GM12872 (cell line): ENCODE measurements around the gene PDE3A.

ENCODE experiments used
- CTCF ChIP-seq: IDR thresholded peaks from 3 replicates; pipeline ENCODE4 v1.5.1; 2011; ENCODE audit warnings: low read depth, mild to moderate bottlenecking, low read length, moderate library complexity; ENCODE audit not compliant: insufficient read depth

Gene PDE3A

GRCh38 chr12:20375560-20375959 lies 7.2 kb downstream of the PDE3A start:
- TF ChIP-seq CTCF: no peak

- TF ChIP-seq CTCF: no peak
Observed at GRCh38 chr12:20376984-20377383, 8.6 kb downstream of the PDE3A start.

GRCh38 chr12:20377750-20378149 lies 9.4 kb downstream of the PDE3A start:
- TF ChIP-seq CTCF: no peak

GRCh38 chr12:20382117-20382516 lies 13.8 kb downstream of the PDE3A start:
- no peak for TF ChIP-seq CTCF

- TF ChIP-seq CTCF: no peak
Observed at GRCh38 chr12:20383612-20384011, 15.3 kb downstream of the PDE3A start.

- TF ChIP-seq CTCF: no peak
Observed at GRCh38 chr12:20390846-20391245, 22.5 kb downstream of the PDE3A start.

GRCh38 chr12:20392339-20392738 lies 24.0 kb downstream of the PDE3A start:
- no peak for TF ChIP-seq CTCF

- no peak for TF ChIP-seq CTCF
Observed at GRCh38 chr12:20393707-20394106, 25.4 kb downstream of the PDE3A start.
